Activated CD4-positive, alpha-beta T cell treated with anti-CD3 and anti-CD28 coated beads for 1 hour (primary cell): ENCODE results near the gene HMGCS1.
"Not testable (repeated sequence)": the region's sequence is repeated elsewhere in the genome, so short reads cannot be mapped to it uniquely, and the experiment has no call there.

Experiments used
- DNase-seq: peaks from one replicate; pipeline ENCODE4 v3.0.0-alpha.2; 2020

HMGCS1 gene

DNA sequence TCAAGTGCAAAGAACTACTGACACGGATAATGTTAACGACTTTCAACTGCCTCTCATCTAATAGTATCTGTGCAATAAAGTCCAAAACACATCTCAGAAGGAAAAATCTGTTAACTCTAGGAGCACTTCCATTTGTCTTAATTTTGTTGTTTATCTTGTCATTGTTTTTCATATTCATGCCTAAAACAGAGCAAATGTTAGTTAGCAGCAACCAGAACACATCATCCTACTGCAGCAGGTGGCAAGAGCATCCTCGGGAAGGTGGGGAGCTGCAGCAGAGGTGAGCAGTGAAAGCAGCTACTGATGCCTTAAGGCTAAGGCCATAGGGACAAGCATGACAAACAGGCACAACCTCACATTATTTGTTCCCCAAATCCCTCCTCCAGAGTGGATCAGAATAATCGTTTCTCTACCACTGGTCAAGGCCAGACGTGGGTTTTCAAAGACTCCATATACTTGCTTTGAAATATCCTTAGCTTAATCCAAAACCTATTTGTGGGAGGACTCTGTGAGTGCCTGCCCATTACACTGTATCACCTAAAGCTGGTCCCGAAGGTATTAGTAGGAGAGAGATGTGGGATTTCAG lies 1.0 kb downstream of the HMGCS1 start:
- no peak for DNase-seq

DNA sequence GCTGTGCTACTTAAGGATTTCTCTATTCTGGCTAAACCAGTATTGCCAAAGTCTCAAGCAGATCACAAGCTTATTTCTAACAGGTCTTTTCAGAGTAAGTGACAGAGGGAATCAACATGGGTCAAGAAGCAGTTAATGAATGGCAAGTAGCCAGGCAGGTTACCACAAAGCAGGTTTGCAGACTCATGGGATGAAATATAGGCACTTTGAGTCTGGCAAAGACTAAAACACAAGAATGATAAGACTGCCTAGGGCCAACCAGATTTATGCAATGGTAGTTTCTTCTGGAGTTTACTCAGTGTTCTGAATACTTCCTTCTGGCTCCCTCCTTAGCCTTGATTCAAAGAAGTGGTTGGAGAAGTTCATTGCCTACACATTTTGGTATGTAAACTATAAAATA lies 3.6 kb downstream of the HMGCS1 start:
- no peak for DNase-seq

DNA sequence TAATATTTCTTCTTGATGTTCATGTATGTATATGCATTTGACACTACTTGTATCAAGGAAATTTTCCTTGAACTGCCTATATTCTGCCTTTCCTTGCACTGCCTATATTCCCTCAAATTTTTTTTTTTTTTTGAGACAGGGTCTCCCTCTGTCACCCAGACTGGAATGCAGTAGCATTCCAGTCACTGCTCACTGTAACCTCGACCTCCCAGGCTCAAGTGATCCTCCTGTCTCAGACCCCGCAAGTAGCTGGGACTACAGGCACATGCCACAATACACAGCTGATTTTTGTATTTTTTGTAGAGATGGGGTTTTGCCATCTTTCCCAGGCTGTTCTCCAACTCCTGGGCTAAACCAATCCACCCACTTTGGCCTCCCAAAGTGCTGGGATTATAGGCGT lies 4.1 kb downstream of the HMGCS1 start:
- DNase-seq, result no peak

DNA sequence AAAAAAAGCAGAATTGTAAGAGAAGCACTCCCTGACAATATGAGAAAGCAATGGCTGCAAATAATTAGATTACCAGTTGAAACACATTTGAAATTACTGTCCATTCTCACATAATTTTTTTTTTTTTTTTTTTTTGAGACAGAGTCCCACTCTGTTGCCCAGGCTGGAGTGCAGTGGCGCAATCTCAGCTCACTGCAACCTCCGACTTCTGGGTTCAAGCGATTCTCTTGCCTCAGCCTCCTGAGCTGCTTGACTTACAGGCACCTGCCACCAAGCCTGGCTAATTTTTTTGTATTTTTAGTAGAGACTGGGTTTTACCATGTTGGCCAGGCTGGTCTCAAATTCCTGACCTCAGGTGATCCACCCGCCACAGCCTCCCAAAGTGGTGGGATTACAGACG lies 6.3 kb downstream of the HMGCS1 start:
- not testable (repeated sequence) for DNase-seq

DNA sequence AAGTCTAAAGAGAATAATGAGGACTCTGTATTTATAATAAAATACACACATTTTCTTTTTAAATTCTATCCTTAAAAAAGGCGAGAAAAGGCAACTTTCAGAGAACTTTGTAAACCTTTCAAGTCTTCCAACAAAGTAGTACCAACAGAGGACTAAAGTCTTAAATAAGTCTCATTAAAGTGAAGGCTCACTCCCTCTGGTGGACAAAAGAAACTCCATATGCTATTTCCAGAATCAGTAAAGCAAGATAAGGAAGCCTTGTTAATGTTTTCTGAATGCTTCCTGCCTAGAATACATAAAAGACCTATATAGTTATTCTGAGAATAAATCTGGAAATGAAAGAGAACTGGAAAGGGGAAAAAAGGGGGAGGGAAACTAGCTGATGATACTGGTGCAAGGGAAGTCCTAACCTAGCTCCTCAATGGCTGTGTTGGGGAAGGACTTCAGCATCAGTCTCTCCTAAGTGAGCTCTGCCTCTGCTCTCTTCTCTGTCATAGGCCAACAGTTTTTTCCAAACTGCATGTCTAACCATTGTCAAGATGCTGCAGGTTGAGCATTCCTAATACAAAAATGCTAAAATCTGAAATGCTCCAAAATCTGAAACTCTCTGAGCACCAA lies 7.2 kb downstream of the HMGCS1 start:
- DNase-seq, result no peak

DNA sequence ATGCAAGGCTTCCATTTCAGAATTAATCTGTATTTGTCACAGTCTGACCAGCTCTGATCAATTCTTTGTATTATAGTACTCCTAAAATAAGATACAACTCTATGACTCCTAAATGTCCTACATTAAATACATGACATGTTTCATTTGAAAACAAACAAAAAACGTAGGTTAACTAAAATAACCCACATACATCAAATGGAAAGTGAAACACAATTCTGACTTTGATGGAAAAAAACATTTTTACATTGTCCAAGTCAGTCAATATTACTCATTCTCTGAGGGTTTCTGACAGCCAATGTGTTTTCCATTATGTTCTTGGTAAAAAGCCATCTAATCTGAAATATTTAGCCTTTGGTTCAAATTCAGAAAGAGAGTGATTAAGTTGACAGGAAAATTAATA lies 8.7 kb downstream of the HMGCS1 start:
- no peak for DNase-seq

DNA sequence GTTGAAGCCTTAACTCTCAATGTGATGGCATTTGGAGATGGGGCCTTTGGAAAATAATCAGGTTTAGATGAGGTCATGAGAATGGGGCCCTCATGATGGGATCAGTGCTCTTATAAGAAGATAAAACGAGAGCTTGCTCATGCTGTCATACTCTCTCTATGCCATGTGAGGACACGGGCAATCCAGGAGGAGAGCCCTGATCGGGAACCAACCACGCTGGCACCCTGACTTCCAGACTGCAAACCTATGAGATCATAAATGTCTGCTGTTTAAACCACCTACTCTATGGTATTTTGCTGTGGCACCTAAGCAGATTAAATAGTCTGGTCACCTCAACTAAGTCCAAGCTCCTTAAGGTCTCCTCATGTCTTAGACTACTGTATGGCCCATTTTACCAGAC lies 10.0 kb downstream of the HMGCS1 start:
- DNase-seq, result no peak

DNA sequence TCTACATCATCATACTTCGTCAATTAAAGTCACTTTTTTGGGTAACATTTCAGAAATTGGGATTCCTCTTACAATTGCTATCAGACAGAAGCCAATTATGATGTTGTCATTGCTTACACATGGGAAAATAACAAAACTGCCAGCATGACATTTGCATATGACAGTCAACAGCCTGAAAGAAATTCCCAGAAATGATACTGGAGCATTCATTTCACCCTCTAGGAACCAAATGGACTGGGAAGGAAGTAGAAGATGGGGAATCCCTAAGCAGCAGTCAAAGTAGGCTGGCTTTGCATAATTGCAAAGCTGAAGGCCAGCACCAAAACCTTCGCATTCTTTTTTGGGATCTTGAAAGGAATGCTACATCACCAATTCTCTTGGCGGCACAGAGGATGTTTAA lies 10.7 kb downstream of the HMGCS1 start:
- DNase-seq, result no peak

DNA sequence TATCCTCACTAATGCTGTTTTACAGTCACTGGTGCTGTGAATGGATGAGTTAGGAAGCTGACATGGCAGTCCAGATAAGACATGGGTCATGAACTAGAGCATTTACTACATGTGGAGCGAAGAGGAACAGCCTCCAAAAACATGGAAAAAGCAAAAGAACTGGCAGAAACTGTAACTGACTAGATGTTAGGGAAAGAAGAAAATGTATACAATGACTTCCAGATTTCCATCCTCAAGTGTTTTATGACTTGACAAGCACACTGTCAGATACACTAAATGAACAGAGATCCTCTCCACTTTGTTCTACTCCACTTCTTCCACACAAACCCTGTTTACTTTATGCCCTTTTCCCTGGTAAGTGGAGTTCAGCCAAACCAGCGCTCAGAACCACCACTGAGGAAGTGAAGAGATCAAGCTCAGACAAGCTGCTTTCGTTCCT lies 11.5 kb downstream of the HMGCS1 start:
- DNase-seq, result no peak

DNA sequence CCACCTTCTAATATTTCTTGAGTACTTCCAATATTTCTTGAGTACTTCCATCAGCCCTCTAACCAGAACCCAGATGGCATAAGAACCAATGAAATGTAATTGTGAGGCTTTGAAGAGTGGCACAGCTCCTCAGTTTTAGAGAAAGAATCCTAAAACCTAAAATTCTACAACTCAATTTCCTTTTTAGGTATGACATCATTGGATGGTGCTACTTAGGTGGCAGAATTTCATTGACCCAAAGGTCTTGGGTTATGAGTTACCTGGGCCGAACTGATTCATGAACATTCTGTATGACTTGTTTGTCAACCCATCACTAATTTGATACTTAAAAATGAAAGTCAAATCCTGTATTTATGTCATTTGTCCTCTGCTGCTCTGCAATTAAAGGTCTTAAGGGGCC lies 13.1 kb downstream of the HMGCS1 start:
- no peak for DNase-seq

DNA sequence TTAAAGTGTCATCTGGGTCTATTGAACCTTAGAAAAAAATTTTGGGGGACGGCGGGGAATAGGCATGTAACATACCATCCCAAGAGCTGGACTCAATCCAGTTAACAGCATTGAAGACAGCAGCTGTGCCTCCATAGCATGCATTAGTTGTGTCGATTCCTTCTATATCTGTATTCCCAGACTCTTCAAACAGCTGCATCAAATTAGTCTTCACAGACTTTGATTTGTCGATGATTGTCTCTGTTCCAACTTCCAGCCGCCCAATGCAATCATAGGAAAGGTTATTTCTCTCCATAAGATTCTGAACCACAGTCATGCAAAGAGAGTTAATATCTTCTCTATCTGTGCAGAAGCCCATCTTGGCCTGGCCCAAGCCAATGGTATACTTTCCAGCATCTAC lies 14.8 kb downstream of the HMGCS1 start:
- DNase-seq, result no peak

DNA sequence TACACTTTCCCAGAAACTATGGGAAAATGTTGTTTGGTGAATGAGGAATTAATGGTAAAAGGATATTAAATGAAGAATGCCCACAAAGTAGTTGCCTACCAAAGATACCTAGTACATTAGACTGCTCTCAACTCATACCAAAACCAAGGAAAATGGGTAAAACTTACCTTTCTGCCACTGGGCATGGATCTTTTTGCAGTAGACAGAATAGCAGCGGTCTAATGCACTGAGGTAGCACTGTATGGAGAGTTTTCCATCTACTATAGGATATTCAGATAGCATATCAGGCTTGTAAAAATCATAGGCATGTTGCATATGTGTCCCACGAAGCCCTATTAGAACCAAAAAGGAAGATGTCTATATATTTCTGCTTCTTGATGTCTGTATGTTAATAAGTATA lies 16.4 kb downstream of the HMGCS1 start:
- DNase-seq, result no peak

DNA sequence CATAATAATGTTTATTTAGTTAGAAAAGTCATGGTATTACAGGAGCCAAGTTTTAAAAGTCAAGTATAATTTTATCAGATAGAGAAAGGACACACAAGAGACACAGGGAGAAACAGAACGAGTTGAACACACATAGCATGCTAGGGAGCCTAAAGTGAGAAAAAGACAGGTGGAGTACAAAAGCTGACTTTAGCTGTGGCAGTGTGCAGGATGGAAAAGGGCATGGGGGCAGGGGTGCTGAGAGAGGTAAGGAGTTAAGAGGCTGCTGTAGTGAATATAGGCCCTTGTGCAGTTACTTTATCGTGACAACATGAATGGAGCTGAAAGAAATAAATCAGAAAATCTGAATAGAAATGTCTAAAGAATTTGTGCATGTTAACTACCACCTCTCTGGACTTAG lies 18.0 kb downstream of the HMGCS1 start:
- no peak for DNase-seq

DNA sequence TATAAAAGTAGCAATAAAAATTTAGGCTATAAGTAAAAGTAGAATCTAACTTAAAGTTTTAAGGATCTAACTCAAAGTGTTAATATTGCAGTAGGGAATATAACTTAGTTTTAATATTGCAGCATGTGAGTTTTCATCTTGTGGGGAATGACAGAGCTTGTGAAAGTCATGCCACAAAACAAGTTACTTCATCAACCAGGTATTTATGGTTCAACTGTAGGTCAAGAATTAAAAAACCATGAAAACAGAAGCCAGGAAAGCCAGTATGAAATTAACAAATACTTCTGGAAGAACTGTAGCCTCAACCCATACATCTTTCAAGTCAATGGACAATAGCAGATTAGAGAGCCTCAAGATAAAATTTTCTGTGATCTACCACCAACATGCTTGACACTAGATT lies 19.0 kb downstream of the HMGCS1 start:
- DNase-seq, result no peak

DNA sequence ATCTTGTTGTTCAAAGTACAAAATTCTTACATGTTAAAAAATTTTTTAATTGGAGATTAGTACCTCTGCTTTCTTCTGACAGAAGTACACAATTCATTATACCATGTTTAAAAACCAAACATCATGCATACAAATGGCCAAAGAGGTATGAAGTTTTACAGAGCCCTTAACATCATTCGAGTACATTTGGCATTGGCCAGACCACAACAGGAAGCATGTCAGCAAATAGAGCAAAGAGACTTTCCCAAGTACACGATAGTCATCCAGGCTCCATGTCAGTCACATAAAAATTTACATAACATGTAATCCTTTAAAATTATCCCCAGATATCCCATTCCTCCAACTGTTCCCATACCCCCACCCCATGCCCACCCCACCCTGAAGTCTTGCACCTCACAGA lies 22.5 kb downstream of the HMGCS1 start:
- DNase-seq, result no peak

DNA sequence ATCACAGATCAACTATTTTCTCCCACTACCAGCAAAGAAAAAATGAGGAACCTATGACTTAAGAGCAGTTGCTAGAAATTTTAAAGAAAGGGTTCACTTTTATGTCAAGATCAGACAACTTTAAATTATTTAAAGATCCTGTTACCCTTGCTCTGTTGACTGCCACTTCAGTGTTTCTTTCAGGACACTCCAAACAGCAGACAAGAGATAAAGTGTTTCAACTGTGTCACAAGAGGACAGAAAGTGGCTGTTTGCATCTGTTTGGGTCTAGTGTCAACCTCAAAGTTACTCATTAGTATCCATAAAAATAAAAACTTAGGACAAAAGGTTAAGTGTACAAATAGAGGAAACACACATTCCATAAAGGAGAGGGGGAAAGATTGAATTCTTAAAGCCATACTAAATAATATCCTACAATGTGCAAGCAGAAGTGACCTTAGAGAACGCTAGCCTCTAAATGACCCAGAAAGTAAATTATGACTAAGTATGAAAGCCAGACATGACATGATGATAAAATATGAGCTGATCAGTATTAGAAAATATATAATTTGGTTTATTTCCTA lies 24.9 kb downstream of the HMGCS1 start:
- DNase-seq, result no peak

DNA sequence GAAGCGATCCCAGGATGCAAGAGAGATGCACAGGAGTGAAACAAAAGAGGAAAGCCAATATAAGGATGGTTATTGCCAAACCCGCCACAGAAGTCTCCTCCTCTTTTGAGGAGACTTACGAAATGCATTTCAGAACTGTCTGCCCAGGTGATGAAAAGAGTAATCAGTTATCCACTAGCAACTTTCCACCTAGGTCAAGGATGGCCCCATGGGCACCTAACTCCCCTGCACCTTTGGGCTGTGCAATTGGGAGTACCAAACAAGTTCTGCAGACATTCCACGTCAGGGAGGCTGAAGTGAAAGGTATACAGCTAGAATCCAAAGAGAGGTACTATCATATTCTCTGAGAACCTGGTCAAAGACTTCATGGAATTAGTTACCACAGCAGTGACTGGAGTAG lies 25.7 kb downstream of the HMGCS1 start:
- DNase-seq, result no peak

DNA sequence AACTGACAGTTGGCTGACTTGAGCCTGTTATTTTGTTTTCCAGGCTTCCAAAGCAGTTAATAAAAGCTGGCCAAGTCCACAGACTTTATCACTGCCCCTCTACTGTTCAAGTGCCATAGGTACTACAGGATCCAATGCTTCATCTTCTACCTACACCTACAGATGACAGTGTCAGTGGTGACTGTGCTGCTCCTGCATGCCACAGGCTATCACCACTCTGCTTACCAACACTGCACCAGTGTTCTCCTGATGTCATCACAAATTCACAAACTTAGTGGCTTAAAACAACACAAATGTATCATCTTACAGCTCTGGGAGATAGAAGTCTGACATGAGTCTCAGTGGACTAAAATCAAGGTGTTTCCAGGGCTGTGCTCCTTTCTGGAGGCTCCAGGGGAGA lies 26.6 kb downstream of the HMGCS1 start:
- no peak for DNase-seq

DNA sequence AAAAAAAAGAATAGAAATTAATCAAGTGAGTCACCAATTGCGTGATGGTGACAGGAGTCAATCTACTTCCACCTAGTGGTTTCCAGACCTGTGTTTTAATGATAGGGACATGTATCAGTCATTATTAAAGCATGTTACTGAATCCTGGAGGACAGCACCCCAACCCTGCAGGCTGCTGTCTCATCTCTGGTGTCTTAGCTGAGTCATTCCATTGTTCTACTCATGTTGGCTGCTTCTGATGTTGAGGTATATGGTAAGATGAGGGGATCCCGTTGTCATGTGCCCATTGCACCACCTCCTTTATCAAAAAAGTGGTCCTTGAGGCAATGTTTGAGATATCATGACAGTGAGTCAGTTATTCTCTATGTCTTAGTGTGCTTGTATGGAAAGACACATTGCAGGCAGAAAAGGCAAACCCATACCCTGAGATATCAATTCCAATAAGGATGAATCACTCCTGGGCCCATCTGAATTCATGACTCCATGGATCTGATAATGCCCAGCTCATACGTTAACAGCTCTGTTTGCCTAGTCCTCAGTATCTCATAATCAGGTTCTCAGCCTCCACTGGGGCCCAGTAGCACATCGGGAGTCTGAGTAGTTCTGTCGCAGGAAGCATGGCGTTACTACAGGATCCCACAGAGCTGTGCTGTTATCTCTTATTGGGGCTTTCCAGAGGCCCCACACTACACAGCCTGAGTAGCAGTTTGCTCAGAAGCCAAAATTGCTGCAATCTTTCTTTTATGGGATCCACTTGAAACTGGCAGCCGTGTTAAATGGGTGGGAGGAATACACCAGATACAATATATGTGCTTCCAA lies 31.2 kb downstream of the HMGCS1 start:
- DNase-seq, result no peak

DNA sequence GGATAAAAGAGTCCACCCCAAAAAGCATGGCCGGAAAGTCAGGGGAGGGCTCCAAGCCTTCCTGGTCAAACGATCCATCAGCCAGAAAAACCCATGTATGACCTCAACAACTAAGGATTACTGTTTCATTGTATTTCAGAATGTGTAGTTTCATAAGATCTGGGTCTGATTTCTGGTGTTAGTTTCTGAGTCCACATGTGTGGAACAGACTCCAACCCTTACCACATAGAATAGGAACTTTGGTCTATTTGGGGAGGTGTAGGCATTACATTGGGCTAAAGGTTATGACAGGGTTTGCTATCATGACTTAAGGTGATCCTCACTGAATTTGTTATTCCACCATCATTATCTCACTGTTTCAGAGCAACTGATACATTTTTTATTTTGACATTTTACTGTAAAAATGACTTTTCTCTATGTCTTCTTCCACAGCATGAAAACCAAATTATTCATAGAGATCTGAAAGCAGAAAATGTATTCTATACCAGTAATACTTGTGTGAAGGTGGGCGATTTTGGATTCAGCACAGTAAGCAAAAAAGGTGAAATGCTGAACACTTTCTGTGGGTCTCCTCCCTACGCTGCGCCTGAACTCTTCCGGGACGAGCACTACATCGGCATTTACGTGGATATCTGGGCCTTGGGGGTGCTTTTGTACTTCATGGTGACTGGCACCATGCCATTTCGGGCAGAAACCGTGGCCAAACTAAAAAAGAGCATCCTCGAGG lies 33.5 kb downstream of the HMGCS1 start:
- no peak for DNase-seq

DNA sequence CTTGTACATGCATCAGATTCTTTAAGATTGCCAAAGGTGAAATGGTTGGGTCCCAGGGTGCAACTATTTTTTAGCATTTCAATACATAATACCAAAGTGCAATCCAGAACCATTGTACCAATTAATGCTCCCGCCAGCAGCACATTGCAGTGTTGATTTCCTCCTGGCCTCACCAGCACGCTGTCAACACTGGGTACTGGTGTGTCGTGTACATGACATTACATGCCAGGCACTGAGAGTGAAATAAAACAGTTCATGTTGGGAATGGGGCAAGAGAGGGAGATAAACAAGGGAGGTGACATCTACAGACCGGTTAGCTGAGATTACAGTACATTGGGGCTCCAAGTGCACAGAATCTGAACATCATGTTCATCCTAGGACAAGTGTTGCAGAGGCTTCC lies 37.8 kb downstream of the HMGCS1 start:
- no peak for DNase-seq

DNA sequence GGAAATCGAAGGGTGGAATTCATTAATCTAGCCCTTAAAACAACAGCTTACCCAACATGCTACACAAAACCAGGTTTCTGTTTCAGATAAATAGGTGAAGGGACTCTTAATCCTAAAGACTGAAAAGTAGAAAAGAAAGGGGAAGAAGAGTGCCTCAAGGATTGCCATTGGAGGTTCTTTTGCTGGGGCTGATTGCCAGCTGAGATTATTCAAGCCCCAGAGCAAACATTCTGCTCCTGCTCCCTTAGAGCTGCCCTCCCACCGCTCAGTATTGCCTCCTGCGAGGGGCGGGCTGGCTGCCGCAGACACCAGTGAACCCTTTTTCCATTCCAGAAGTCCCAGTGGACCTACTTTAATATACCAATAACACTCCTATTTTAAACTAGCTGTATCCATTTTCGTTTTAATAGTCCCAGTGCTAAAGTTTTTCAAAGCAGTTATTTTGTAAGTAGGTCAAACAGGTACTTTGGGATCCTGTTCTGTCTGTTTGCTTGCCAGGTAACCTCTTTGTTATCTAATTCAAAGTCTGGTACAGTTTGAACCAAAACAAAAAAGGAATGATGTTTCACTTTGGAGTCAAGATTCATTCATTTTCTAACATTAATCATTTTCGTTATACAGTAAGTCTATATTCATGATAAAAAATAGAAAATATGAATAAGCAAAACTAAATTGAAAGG lies 38.6 kb downstream of the HMGCS1 start:
- no peak for DNase-seq

DNA sequence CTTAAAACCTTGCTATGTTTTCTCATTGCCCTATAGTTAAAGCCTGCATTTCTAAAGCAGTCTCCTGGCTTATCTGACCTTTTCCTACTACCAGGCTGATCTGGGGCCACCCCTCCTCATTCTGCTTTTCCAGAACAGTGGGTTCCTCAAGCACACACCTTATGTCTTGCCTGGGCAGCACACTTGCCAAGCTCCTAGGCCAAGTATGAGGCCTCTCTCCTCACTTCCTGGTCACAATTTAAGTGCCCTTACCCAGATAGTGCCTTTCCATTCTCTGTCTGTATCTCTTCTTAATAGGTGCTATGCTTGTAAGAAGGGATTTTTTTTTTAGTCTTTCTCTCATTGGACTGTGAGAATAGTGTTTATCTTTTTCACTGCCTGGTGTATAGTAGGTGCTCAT lies 39.7 kb downstream of the HMGCS1 start:
- no peak for DNase-seq
